Activated naive CD8-positive, alpha-beta T cell treated with anti-CD3 and anti-CD28 coated beads, Interleukin-2, amount 50 U/mL, for 24 hours (primary cell): ENCODE measurements around the gene CHST12.

Source experiments
- ATAC-seq: fragments of 150-1000 bp; cut with Tn5 transposase; one replicate; pipeline ENCODE4 v1.10.0; 2021
- DNase-seq: peaks from one replicate; pipeline ENCODE4 v3.0.0; 2021
- H3K27ac Mint-ChIP-seq: one replicate; pipeline ENCODE4 v1.8.0; 2021; ENCODE audit warnings: mild to moderate bottlenecking, mixed read lengths
- H3K27me3 Mint-ChIP-seq: one replicate; pipeline ENCODE4 v1.8.0; 2021; ENCODE audit warnings: mixed read lengths
- H3K36me3 Mint-ChIP-seq: one replicate; pipeline ENCODE4 v1.8.0; 2021; ENCODE audit warnings: low read depth, mixed read lengths
- H3K4me1 Mint-ChIP-seq: one replicate; pipeline ENCODE4 v1.8.0; 2021; ENCODE audit warnings: mixed read lengths
- H3K4me3 Mint-ChIP-seq: one replicate; pipeline ENCODE4 v1.8.0; 2021; ENCODE audit warnings: mild to moderate bottlenecking, moderate library complexity, mixed read lengths
- H3K9me3 Mint-ChIP-seq: one replicate; pipeline ENCODE4 v1.8.0; 2021; ENCODE audit warnings: mixed read lengths

CHST12 gene

GRCh38 chr7:2493205-2494164 lies 90.1 kb downstream of the CHST12 start:
- DNase-seq (no peak), ATAC-seq (no peak)
- no peaks in the 10 kb centered on the region for H3K36me3 Mint-ChIP-seq
- peaks cover 2% of the 10 kb centered on the region for H3K27me3 Mint-ChIP-seq
- H3K4me3 Mint-ChIP-seq, result no peak overlapping the region
- H3K9me3 Mint-ChIP-seq, result peaks cover 6% of the 10 kb centered on the region
- H3K27ac Mint-ChIP-seq, result no peak overlapping the region
- H3K4me1 Mint-ChIP-seq, result no peaks in the 10 kb centered on the region

GRCh38 chr7:2494191-2495130 lies 91.0 kb downstream of the CHST12 start:
- Mint-ChIP-seq H3K9me3 (peaks cover 6% of the 10 kb centered on the region), H3K4me1 (no peaks in the 10 kb centered on the region), H3K4me3 (no peak overlapping the region), H3K27me3 (peaks cover 2% of the 10 kb centered on the region), H3K27ac (no peak overlapping the region), H3K36me3 (no peaks in the 10 kb centered on the region)
- no peak for ATAC-seq
- no peak for DNase-seq

- DNase-seq (no peak), ATAC-seq (no peak)
- Mint-ChIP-seq H3K9me3 (peaks cover 6% of the 10 kb centered on the region), H3K27ac (no peak overlapping the region), H3K27me3 (peaks cover 2% of the 10 kb centered on the region), H3K4me3 (no peak overlapping the region), H3K4me1 (no peaks in the 10 kb centered on the region), H3K36me3 (no peaks in the 10 kb centered on the region)
These were observed 92.2 kb downstream of the CHST12 start for GRCh38 chr7:2495418-2496299.

- Mint-ChIP-seq H3K4me3 (no peak overlapping the region), H3K4me1 (no peaks in the 10 kb centered on the region), H3K36me3 (no peaks in the 10 kb centered on the region), H3K27ac (no peak overlapping the region), H3K27me3 (peaks cover 2% of the 10 kb centered on the region), H3K9me3 (peaks cover 6% of the 10 kb centered on the region)
- no peak for DNase-seq
- ATAC-seq, result no peak
These were observed 93.0 kb downstream of the CHST12 start for GRCh38 chr7:2496375-2496774.

DNA sequence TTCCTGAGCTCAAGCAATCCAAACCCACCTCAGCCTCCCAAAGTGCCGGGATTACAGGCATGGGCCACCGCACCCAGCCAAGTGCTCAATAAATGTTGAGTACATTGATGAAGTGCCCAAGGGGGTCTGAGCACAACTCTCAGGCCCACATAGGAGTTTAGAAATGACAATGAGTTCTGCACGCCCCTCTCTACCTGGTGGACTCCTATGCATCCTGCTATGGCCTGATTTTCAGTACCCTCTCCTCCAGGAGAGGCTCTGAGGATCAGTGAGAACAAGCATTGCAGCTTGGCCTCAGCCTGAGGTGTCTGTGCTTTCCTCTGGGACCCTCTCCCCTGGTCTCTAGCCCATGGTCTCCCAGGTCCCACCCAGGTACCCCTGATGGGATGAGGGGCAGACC lies 93.7 kb downstream of the CHST12 start:
- H3K27me3 Mint-ChIP-seq, result peaks cover under 1% of the 10 kb centered on the region
- DNase-seq (no peak), ATAC-seq (no peak)
- H3K4me1 Mint-ChIP-seq, result no peaks in the 10 kb centered on the region
- no peaks in the 10 kb centered on the region for H3K36me3 Mint-ChIP-seq
- H3K9me3 Mint-ChIP-seq, result peaks cover 2% of the 10 kb centered on the region
- H3K27ac Mint-ChIP-seq, result no peak overlapping the region
- H3K4me3 Mint-ChIP-seq, result no peak overlapping the region

DNA sequence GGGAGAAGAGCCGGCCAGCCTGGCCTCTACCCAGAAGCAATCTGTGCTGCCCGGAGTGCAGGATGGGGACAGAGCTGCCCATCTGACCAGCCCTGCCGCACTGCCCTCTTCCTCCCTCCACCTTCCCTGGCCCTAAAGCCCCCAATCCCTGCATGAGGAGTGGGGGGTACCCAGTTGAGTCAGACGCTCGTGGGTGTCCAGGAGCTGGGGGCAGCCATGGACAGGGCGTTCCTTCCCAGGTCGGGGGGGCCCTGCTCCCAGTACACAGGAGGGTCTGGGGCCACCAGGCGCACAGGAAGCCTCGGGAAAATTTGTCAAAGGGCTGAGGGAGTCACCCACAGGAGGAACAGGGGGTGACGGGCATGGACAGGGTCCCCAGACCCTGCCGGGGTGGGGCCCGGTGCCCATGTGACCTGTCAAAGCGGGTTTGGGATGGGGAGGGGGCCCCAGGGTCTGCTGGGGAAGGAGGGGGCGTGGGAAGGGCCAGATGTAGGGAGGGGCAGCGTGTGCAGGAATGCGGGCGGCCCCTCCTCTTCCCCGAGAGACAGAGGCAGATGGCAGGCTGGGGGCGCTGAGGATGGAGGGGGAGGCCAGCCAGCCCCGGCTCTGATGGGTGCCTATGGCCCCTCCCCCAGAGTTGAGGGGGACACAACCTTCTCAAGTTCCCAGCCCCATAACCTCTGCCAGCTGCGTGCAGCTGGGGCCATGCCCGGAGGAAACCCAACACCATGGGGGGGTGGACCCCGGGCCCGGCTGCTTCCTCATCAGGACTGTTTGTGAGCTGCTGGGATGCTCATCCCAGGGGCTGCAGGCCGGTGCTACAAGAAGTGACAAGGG lies 94.3 kb downstream of the CHST12 start:
- Mint-ChIP-seq H3K4me1 (no peaks in the 10 kb centered on the region), H3K4me3 (no peak overlapping the region), H3K27me3 (no peaks in the 10 kb centered on the region), H3K9me3 (no peaks in the 10 kb centered on the region), H3K27ac (no peak overlapping the region), H3K36me3 (no peaks in the 10 kb centered on the region)
- DNase-seq (no peak), ATAC-seq (no peak)
